ENCODE measurements around the gene NFASC.

DNA sequence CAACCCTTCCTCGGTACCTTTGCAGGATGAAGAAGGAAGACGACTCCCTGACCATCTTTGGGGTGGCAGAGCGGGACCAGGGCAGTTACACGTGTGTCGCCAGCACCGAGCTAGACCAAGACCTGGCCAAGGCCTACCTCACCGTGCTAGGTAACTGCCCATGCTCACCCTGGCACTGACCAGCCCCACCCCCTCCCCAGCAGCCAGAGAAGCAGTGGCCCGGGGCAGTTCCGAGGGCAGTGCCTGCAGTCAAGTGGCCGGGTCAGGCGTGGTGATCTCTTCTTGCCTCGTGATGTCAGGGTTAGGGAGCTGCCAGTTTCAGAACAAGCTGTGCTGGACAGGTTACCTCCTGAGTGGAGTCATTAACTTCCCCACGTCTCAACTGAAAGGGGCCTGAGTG, 106.0 kb downstream of the NFASC start:
- no peak for TF ChIP-seq EZH2 (IDR thresholded peaks at IDR 0.05; ENCODE audit: low read depth, unreplicated experiment)
- TF ChIP-seq, protein P1, sequence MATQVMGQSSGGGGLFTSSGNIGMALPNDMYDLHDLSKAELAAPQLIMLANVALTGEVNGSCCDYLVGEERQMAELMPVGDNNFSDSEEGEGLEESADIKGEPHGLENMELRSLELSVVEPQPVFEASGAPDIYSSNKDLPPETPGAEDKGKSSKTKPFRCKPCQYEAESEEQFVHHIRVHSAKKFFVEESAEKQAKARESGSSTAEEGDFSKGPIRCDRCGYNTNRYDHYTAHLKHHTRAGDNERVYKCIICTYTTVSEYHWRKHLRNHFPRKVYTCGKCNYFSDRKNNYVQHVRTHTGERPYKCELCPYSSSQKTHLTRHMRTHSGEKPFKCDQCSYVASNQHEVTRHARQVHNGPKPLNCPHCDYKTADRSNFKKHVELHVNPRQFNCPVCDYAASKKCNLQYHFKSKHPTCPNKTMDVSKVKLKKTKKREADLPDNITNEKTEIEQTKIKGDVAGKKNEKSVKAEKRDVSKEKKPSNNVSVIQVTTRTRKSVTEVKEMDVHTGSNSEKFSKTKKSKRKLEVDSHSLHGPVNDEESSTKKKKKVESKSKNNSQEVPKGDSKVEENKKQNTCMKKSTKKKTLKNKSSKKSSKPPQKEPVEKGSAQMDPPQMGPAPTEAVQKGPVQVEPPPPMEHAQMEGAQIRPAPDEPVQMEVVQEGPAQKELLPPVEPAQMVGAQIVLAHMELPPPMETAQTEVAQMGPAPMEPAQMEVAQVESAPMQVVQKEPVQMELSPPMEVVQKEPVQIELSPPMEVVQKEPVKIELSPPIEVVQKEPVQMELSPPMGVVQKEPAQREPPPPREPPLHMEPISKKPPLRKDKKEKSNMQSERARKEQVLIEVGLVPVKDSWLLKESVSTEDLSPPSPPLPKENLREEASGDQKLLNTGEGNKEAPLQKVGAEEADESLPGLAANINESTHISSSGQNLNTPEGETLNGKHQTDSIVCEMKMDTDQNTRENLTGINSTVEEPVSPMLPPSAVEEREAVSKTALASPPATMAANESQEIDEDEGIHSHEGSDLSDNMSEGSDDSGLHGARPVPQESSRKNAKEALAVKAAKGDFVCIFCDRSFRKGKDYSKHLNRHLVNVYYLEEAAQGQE (IDR thresholded peaks at IDR 0.05; ENCODE audit: unreplicated experiment): no peak
- TF ChIP-seq, protein P2, sequence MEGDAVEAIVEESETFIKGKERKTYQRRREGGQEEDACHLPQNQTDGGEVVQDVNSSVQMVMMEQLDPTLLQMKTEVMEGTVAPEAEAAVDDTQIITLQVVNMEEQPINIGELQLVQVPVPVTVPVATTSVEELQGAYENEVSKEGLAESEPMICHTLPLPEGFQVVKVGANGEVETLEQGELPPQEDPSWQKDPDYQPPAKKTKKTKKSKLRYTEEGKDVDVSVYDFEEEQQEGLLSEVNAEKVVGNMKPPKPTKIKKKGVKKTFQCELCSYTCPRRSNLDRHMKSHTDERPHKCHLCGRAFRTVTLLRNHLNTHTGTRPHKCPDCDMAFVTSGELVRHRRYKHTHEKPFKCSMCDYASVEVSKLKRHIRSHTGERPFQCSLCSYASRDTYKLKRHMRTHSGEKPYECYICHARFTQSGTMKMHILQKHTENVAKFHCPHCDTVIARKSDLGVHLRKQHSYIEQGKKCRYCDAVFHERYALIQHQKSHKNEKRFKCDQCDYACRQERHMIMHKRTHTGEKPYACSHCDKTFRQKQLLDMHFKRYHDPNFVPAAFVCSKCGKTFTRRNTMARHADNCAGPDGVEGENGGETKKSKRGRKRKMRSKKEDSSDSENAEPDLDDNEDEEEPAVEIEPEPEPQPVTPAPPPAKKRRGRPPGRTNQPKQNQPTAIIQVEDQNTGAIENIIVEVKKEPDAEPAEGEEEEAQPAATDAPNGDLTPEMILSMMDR (conservative IDR thresholded peaks at IDR 0.05; ENCODE audit: low read depth in 2 of 2): no peak
- TF ChIP-seq POLR2AphosphoS5 (IDR thresholded peaks at IDR 0.05; ENCODE audit: low read depth): no peak
- no peak for TF ChIP-seq STAT1 (IDR thresholded peaks at IDR 0.05; ENCODE audit: unreplicated experiment)
